BLaER1 treated with 17β-estradiol and CSF1 and Interleukin-3, amounts not matched to agents 10 nM and 100 nM (cell line): ENCODE data around the gene PCK1.
"Not testable (repeated sequence)": the region's sequence is repeated elsewhere in the genome, so short reads cannot be mapped to it uniquely, and the experiment has no call there.

Source experiments
- H3K27ac ChIP-seq, 11 experiments: shearing (Covaris generic); formaldehyde crosslinking; 2 replicates each; pipeline ENCODE4 v1.8.1; 2022
- H3K27me3 ChIP-seq, 11 experiments: shearing (Covaris generic); formaldehyde crosslinking; 2 replicates each; pipeline ENCODE4 v1.8.1; 2022
- H3K36me3 ChIP-seq, 11 experiments: shearing (Covaris generic); formaldehyde crosslinking; 2 replicates each; pipeline ENCODE4 v1.8.1; 2022
- H3K4me1 ChIP-seq, 10 experiments: shearing (Covaris generic); formaldehyde crosslinking; 2 replicates each; pipeline ENCODE4 v1.8.1; 2022
- H3K4me2 ChIP-seq, 11 experiments: shearing (Covaris generic); formaldehyde crosslinking; 2 replicates each; pipeline ENCODE4 v1.8.1; 2022
- H3K4me3 ChIP-seq, 10 experiments: shearing (Covaris generic); formaldehyde crosslinking; 2 replicates each; pipeline ENCODE4 v1.8.1; 2022
- H3K9ac ChIP-seq, 11 experiments: shearing (Covaris generic); formaldehyde crosslinking; 2 replicates each; pipeline ENCODE4 v1.8.1; 2022
- H3K9me3 ChIP-seq, 11 experiments: shearing (Covaris generic); formaldehyde crosslinking; replicated peaks in 1 of 11; 2 replicates each; pipeline ENCODE4 v1.8.1; 2022
- H4K20me1 ChIP-seq, 11 experiments: shearing (Covaris generic); formaldehyde crosslinking; 2 replicates each; pipeline ENCODE4 v1.8.1; 2022
- Cebpa-rat ChIP-seq, 11 experiments: shearing (Covaris generic); IDR thresholded peaks; 2 replicates each; pipeline ENCODE4 v1.8.1; 2022

The PCK1 gene

DNA sequence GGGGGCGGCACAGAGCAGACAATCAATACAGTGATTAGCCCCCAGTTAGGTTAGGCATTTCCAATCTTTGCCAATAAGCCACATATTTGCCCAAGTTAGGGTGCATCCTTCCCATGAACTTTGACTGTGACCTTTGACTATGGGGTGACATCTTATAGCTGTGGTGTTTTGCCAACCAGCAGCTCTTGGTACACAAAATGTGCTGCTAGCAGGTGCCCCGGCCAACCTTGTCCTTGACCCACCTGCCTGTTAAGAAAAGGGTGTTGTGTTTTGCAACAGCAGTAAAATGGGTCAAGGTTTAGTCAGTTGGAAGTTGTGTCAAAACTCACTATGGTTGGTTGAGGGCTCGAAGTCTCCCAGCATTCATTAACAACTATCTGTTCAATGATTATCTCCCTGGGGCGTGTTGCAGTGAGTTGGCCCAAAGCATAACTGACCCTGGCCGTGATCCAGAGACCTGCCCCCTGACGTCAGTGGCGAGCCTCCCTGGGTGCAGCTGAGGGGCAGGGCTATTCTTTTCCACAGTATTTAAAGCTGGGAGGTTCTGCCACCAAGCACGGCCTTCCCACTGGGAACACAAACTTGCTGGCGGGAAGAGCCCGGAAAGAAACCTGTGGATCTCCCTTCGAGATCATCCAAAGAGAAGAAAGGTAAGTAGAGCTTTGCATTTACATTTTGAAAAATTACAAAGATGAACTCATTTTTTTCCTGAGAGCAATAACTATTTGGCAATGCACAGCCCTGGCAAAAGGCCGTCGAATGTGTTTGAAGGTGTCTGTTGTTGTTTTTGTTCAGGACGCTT is at the start of gene PCK1:
Gene PCK1, plus strand, starts transcription at position 557 of the 802 bp plus-strand sequence. CDS start 302 bp downstream, outside the sequence.
- peak within 1 kb of the TSS in 8 of 11 experiments; percentile 36 to 80 (median 58); a peak in 16 of 22 replicates for H3K4me2 ChIP-seq
- peaks cover 0 to 33% (median 21%) of the 10 kb centered on the region in 10 experiments; a peak in 13 of 20 replicates for H3K4me1 ChIP-seq
- TF ChIP-seq Cebpa-rat (IDR thresholded peaks at IDR 0.05) = no peak
- H3K27ac ChIP-seq = no peak within 1 kb of the TSS
- H3K9ac ChIP-seq = no peak within 1 kb of the TSS
- no peaks in the 10 kb centered on the region for H4K20me1 ChIP-seq
- no peak within 1 kb of the TSS for H3K4me3 ChIP-seq
- H3K27me3 ChIP-seq = no peaks in the 10 kb centered on the region
- no peaks in the 10 kb centered on the region for H3K36me3 ChIP-seq
- H3K9me3 ChIP-seq = peaks cover 0 to 9% (median 4%) of the 10 kb centered on the region in 11 experiments; a peak in 2 of 22 replicates

DNA sequence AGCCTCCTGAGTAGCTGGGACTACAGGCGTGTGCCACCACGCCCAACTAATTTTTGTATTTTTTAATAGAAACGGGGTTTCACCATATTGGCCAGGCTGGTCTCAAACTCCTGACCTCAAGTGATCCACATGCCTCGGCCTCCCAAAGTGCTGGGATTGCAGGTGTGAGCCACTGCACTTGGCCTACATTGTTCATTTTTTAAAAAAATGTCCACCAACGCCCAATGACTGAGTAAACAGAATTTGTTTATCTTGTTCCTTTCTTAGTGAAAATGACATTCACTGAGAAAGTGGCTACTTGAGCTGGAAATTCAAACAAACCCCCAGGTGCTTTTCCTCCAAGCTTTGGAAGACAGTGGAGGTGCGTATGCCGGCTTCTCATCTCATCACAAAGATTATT is 49.2 kb upstream of the PCK1 start:
- not testable (repeated sequence) for H3K4me3 ChIP-seq, H3K27ac ChIP-seq, H3K36me3 ChIP-seq, H3K9me3 ChIP-seq, H4K20me1 ChIP-seq, H3K9ac ChIP-seq, H3K4me2 ChIP-seq, H3K27me3 ChIP-seq
- peaks cover 8 to 14% (median 10%) of the 10 kb centered on the region in 10 experiments for H3K4me1 ChIP-seq

DNA sequence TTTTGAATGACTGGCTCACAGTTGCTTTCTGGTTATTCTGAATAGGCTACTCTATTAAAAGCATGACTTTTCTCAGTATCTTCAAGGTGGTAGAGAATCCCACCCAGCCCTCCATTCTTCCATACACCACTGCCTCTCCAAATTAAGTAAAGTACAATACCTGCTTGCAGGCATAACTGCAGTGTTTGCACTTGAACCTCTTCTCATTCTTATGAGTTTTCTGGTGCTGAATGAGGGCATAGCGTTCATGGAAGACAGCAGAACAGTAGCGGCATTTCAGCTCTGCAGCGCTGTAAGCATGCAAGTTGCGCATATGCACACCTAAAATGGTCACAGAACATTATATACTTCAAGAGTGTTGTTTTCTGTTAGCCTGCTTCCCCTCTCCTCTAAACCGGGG is 48.5 kb upstream of the PCK1 start:
- no peak overlapping the region for H3K4me2 ChIP-seq
- H4K20me1 ChIP-seq = no peaks in the 10 kb centered on the region
- H3K36me3 ChIP-seq = no peaks in the 10 kb centered on the region
- no peaks in the 10 kb centered on the region for H3K27me3 ChIP-seq
- H3K27ac ChIP-seq = no peak overlapping the region
- no peak overlapping the region for H3K9ac ChIP-seq
- peaks cover 2 to 7% (median 3%) of the 10 kb centered on the region in 10 experiments for H3K4me1 ChIP-seq
- H3K9me3 ChIP-seq = no peaks in the 10 kb centered on the region
- TF ChIP-seq Cebpa-rat (IDR thresholded peaks at IDR 0.05) = no peak
- no peak overlapping the region for H3K4me3 ChIP-seq

DNA sequence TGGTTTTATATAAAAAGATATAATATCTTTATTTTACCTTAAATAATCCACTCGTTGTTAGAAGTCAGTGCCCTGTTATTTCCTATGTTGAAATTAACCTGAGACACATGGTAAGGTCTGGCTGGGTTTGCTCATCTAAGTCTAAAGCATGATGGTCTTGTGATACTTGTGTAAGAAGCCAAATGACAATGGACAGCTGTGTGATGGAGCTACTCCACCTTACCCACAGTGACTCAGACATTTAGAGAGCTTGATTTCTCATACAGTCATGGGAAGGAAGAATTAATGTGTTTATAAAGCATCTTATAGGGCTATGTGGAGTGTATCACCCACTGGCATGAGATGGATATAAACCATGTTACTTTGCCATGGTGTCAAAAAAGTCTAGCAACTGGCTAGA is 47.7 kb upstream of the PCK1 start:
- H4K20me1 ChIP-seq = no peaks in the 10 kb centered on the region
- no peak for TF ChIP-seq Cebpa-rat (IDR thresholded peaks at IDR 0.05)
- peak overlapping the region in 1 of 11 experiments; percentile 0; a peak in 1 of 22 replicates for H3K9ac ChIP-seq
- H3K9me3 ChIP-seq = no peaks in the 10 kb centered on the region
- no peaks in the 10 kb centered on the region for H3K27me3 ChIP-seq
- no peaks in the 10 kb centered on the region for H3K4me1 ChIP-seq
- no peaks in the 10 kb centered on the region for H3K36me3 ChIP-seq
- no peak overlapping the region for H3K4me2 ChIP-seq
- H3K27ac ChIP-seq = no peak overlapping the region
- H3K4me3 ChIP-seq = no peak overlapping the region

DNA sequence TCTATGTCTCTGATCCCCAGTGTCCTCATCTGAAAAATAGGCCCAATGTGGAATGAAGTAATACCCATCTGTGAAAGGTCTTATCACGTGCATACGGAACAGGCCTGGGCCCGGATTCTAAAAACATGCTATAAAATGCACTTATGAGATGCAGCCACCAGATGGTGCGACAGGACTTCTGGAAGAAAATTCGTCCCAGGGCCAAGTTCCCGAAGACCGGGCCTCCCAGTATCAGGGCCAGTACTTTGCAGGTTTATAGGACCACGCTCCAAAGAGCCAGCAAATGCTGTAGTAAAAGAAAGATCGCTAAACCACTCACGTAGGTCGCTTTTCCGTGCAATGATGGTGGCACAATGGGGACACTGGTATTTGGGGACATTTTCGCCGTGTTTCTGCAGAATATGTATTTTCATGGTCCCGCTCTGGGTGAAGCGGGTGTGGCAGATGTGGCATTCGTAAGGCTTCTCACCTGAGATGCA is 46.6 kb upstream of the PCK1 start:
- Histone ChIP-seq H3K36me3 (no peaks in the 10 kb centered on the region), H4K20me1 (no peaks in the 10 kb centered on the region), H3K4me1 (no peaks in the 10 kb centered on the region), H3K27me3 (no peaks in the 10 kb centered on the region), H3K4me2 (no peak overlapping the region), H3K27ac (no peak overlapping the region), H3K4me3 (no peak overlapping the region), H3K9me3 (no peaks in the 10 kb centered on the region), H3K9ac (no peak overlapping the region)
- no peak for TF ChIP-seq Cebpa-rat (IDR thresholded peaks at IDR 0.05)

DNA sequence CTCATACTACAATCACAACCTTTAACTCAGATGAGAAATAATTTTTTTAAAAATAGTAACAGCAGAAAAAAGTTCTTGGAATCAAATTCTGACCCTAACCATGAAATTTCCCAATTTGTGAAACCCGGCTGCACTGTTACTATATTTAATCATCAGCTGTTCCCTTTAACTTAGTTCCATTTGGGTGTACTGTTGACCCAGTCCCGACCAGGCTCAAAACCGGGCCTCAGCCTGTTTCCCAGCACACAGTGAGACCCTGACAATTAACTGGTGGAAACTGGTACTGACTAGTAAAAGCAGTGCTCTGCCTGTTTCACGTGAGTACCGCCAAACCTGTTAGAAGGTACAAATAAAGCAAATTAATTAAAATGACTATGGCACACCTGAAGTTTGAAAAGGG is 43.0 kb upstream of the PCK1 start:
- Histone ChIP-seq H3K36me3 (no peaks in the 10 kb centered on the region), H3K27me3 (no peaks in the 10 kb centered on the region), H3K4me2 (no peak overlapping the region), H3K27ac (no peak overlapping the region), H3K9me3 (no peaks in the 10 kb centered on the region), H4K20me1 (no peaks in the 10 kb centered on the region), H3K4me3 (no peak overlapping the region), H3K4me1 (no peaks in the 10 kb centered on the region), H3K9ac (no peak overlapping the region)
- TF ChIP-seq Cebpa-rat (IDR thresholded peaks at IDR 0.05) = no peak

DNA sequence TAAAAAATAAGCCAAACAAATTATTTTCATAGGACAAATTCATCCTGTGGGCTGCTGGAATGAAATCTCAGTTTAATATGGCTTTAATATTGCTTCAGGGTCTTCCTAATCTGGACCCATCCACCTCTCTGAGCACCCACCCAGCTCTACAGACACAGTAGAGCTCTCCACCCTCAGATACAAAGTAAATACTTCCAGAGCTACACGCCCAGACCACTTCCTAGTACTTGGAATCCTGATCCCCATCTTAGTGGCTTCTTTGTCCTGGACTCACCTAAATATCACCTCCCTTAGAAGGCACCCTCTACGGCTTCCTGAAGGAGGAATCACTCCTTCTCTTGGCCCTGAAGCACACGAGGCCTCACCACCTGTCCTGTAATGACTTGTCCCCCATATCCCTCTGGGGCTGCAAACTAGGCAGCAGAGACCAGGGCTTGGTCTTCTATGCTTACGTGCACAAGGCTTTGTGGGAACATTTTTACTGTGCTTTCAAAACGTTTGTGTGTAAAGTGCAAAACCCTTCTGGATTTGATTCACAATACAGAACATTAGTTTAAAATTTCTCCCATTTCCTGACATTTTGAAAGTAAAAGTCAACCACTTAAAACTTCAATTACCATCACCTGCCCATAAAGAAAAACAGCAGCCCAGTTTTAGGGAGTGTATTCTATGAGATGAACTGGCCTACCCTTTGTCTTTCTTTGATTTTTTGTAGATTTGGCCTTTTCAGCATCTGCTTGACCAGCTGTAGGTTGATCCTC is 38.4 kb upstream of the PCK1 start:
- H3K4me1 ChIP-seq = peaks cover 0 to 5% (median 2%) of the 10 kb centered on the region in 10 experiments; a peak in 5 of 20 replicates
- no peaks in the 10 kb centered on the region for H3K36me3 ChIP-seq
- no peaks in the 10 kb centered on the region for H3K9me3 ChIP-seq
- no peak for TF ChIP-seq Cebpa-rat (IDR thresholded peaks at IDR 0.05)
- H3K4me3 ChIP-seq = no peak overlapping the region
- no peak overlapping the region; a peak in 1 of 22 replicates for H3K4me2 ChIP-seq
- no peak overlapping the region for H3K9ac ChIP-seq
- peaks cover 0 to 4% (median 0%) of the 10 kb centered on the region in 11 experiments; a peak in 1 of 22 replicates for H3K27me3 ChIP-seq
- no peaks in the 10 kb centered on the region for H4K20me1 ChIP-seq
- no peak overlapping the region for H3K27ac ChIP-seq

DNA sequence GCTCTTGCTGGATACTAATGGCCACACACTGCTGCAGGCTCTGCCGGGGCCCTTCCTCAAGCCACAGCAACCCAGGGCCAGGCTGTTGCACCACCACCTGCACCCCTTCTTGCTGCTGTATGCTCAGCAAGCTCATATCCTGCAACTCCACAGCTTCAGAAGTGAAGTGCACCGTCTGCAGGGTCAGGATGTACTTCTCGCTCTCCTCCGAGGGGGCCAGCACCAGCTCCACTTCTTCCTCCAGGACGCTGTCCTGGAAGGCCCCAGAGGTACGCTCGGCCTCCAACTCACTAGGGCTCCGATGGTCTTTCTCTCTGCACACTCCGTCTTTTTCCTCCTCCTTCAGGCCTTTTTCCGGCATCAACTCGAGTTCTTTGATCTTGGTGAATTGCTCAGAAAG is 37.1 kb upstream of the PCK1 start:
- Histone ChIP-seq H3K36me3 (no peaks in the 10 kb centered on the region), H3K9ac (no peak overlapping the region), H3K9me3 (no peaks in the 10 kb centered on the region)

DNA sequence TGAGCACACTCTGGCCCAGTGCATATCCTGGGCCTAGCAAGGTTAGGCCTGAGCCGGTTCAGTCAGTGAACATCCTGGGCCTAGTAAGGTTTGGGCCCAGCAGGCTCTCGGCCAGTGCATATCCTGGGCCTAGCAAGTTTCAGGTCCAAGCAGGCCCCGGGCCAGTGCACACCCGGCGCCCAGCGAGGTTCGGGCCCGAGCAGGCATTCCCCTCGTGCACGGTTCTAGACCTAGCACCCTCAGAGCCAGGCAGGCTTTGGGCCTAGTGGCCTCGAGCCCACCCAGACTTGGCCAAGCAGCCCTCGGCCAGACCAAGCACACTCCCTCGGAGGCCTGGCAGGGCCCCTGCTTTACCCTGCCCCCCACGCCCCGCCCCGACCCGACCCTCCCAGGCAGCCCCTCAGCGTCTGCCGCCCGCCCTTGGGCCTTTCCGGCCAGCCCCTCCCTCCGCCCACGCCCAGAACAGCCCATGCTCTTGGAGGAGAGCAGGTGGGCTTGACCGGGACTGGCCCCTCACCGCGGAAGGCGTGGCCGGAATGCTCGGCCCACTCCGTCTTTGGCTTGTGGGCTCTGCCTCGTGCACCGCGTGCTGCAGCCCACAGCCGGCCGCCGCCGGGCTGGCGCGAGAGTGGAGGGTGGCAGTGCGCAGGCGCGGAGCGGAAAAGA is 36.3 kb upstream of the PCK1 start, which contains the start of gene CTCFL:
Gene CTCFL, minus strand, starts transcription at position 630 of the 666 bp plus-strand sequence. CDS start 935 bp downstream, outside the sequence.
- H3K4me2 ChIP-seq = no peak within 1 kb of the TSS
- TF ChIP-seq Cebpa-rat (IDR thresholded peaks at IDR 0.05) = no peak
- no peak within 1 kb of the TSS for H3K4me3 ChIP-seq
- H4K20me1 ChIP-seq = no peaks in the 10 kb centered on the region
- H3K36me3 ChIP-seq = no peaks in the 10 kb centered on the region
- H3K9me3 ChIP-seq = no peaks in the 10 kb centered on the region
- peaks cover 0 to 5% (median 2%) of the 10 kb centered on the region in 10 experiments; a peak in 5 of 20 replicates for H3K4me1 ChIP-seq
- H3K27ac ChIP-seq = no peak within 1 kb of the TSS
- H3K9ac ChIP-seq = no peak within 1 kb of the TSS
- H3K27me3 ChIP-seq = peaks cover 0 to 4% (median 0%) of the 10 kb centered on the region in 11 experiments; a peak in 1 of 22 replicates

More for the DNA sequence above, 37.1 kb upstream of the PCK1 start:
- Histone ChIP-seq H3K27ac (no peak overlapping the region), H4K20me1 (no peaks in the 10 kb centered on the region), H3K4me3 (no peak overlapping the region), H3K27me3 (peaks cover 0 to 4% (median 0%) of the 10 kb centered on the region in 11 experiments; a peak in 1 of 22 replicates), H3K4me1 (peaks cover 0 to 5% (median 2%) of the 10 kb centered on the region in 10 experiments; a peak in 5 of 20 replicates), H3K4me2 (no peak overlapping the region)
- no peak for TF ChIP-seq Cebpa-rat (IDR thresholded peaks at IDR 0.05)
